GM12865 (cell line): ENCODE measurements around the gene KCNJ12.

Experiments used
- DNase-seq: peaks from one replicate; pipeline ENCODE4 v3.0.0; 2010; ENCODE audit warnings: low read depth
- H3K4me3 ChIP-seq: 2 replicates; pipeline ENCODE4 v1.5.1; 2011; ENCODE audit warnings: mild to moderate bottlenecking, low read depth, low read length, control low read depth
- CTCF ChIP-seq: IDR thresholded peaks from 2 replicates; pipeline ENCODE4 v1.5.1; 2011; ENCODE audit warnings: low read length, control low read depth, low read depth, inconsistent platforms; ENCODE audit not compliant: insufficient read depth; ENCODE audit errors: missing control alignments

Gene KCNJ12

DNA sequence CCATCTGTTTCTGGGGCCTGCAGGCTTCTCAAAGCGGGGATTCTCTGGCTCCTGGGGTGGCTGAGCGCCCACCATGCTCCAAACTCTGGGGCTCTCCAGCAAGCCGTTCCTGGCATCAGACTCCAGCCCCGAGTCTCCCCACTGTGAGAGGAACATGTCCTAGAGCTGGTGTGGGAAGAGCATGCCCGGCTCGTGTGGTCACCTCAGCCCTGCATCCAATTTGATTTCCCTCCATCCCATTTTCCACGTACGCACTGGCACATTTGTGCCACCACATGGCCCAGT, 23.2 kb upstream of the KCNJ12 start:
- no peak for DNase-seq
- H3K4me3 ChIP-seq = no peak overlapping the region
- TF ChIP-seq CTCF = no peak

- H3K4me3 ChIP-seq = no peak overlapping the region
- TF ChIP-seq CTCF = no peak
- DNase-seq = no peak
Measured at GRCh38 chr17:21353326-21354010, 22.7 kb upstream of the KCNJ12 start.

GRCh38 chr17:21354796-21355385, 21.3 kb upstream of the KCNJ12 start:
- no peak for DNase-seq
- no peak overlapping the region for H3K4me3 ChIP-seq
- TF ChIP-seq CTCF = no peak

DNA sequence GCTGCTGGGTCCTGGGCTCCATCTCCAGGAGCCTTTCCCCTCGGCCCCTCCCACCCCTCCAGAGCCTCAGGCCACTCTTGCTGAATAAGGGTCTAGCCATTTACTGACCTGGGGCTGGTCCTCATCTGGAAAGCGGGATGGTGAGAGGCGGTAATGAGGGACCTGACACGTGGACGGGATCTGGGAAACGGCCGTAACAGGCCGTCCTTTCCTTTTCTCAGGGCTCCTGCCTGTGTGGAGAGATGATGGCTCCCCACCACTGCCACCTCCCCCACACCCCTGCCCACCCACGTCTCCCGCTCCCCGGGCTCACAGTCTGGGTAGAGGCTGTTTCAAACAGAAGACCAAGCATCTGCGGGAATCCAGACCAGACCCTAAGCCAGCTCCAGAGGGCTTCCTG, 20.6 kb upstream of the KCNJ12 start:
- TF ChIP-seq CTCF = no peak
- H3K4me3 ChIP-seq = no peak overlapping the region
- no peak for DNase-seq

- DNase-seq = no peak
- no peak overlapping the region for H3K4me3 ChIP-seq
- no peak for TF ChIP-seq CTCF
Measured at GRCh38 chr17:21356537-21357127, 19.5 kb upstream of the KCNJ12 start.

- no peak for TF ChIP-seq CTCF
- DNase-seq = no peak
- H3K4me3 ChIP-seq = no peak overlapping the region
Measured at GRCh38 chr17:21357281-21357680, 18.9 kb upstream of the KCNJ12 start.
